Measurements from ENCODE around the gene MAGI1. TPM values are rescaled to one million over a fixed set of nuclear protein-coding genes. Genes with fewer than 3 reads are reported as not detected.

Gene MAGI1
- total RNA-seq, 4 donors from 2014 or later, result 42.4 to 71.6 (median 50.2) TPM

DNA sequence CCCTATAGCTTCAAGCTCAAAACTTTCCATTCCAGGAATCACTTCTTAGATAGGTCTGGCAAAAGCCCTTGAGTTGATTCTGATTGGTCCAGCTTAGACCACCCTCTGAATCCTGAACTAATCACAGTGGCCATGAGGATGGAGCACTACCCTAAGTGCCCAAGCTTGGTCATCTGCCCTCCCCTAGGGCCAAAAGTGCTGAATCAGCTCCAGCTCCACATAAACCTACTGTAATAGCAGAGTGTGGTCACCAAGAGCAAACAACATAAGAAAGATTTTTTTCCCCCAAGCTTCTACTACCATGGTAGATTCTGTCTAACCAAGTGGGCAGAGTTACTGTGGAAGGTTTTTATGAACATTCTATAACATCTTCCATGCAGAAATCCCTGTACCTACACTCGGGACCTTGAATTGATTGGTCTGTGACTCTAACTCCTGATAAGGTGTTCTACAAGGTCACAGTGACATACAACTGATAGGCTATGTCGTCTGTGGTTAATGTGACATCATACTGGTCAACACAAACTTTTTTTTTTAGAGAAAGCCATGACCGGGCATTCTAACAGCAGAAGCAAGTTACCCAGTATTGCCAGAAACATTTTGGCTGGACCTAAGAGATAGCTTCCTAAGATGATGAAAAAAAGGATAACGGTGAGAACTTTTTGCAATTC, 320.9 kb downstream of the MAGI1 start:
- WGBS, 2 donors, result 90 to 92% methylated on average over 4 of the region's 4 CpGs

DNA sequence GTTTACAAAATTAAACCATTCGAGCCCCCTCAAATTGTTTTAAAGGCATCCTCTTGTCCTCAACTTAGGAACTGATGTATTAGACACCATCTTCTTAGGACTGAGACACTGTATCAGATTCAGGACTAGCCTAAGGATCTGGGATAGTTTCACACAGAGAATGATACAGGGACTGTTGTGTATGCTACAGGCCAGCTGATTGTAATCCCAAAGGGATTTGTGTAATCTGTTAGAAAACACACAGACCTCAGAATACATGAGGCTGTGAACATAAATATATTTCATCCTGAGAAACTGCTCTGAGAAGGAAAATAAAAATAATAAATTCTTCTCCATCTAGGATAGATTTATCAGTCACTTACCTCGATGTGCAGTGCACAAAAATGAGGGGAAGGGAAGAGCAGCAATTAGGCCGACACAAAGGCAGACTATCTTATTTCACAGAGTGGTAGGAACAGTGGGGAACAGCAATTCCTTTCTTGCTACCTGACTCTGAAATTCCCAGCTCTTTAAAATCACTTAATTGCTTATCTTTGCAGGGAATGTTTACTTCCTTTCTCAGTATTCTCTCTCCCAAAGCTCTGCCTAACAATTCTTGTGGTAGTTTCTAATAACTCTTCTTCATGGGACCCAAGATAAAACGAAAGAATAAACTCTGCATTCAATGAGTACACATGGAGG, 322.5 kb downstream of the MAGI1 start:
- no peak overlapping the region for H3K4me3 ChIP-seq (ENCODE audit: low read depth, poor library complexity, severe bottlenecking)
- intact Hi-C loops (cut with DNase I; ENCODE audit: low total_unique reads), result no loop called here
- no peak for DNase-seq (ENCODE audit: low spot score in 2 of 2)
- 82 to 84% methylated on average over 4 of the region's 4 CpGs for WGBS, 2 donors
- TF ChIP-seq POLR2A (IDR thresholded peaks at IDR 0.05), result no peak
- TF ChIP-seq, protein P1, sequence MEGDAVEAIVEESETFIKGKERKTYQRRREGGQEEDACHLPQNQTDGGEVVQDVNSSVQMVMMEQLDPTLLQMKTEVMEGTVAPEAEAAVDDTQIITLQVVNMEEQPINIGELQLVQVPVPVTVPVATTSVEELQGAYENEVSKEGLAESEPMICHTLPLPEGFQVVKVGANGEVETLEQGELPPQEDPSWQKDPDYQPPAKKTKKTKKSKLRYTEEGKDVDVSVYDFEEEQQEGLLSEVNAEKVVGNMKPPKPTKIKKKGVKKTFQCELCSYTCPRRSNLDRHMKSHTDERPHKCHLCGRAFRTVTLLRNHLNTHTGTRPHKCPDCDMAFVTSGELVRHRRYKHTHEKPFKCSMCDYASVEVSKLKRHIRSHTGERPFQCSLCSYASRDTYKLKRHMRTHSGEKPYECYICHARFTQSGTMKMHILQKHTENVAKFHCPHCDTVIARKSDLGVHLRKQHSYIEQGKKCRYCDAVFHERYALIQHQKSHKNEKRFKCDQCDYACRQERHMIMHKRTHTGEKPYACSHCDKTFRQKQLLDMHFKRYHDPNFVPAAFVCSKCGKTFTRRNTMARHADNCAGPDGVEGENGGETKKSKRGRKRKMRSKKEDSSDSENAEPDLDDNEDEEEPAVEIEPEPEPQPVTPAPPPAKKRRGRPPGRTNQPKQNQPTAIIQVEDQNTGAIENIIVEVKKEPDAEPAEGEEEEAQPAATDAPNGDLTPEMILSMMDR (IDR thresholded peaks at IDR 0.05), result no peak

More for the DNA sequence above, 320.9 kb downstream of the MAGI1 start:
- DNase-seq (ENCODE audit: low spot score in 2 of 2), result no peak
- no peak overlapping the region for H3K4me3 ChIP-seq (ENCODE audit: low read depth, poor library complexity, severe bottlenecking)
- TF ChIP-seq, protein P1 (IDR thresholded peaks at IDR 0.05), result no peak
- no peak for TF ChIP-seq POLR2A (IDR thresholded peaks at IDR 0.05)
- intact Hi-C loops (cut with DNase I; ENCODE audit: low total_unique reads), result no loop called here

DNA sequence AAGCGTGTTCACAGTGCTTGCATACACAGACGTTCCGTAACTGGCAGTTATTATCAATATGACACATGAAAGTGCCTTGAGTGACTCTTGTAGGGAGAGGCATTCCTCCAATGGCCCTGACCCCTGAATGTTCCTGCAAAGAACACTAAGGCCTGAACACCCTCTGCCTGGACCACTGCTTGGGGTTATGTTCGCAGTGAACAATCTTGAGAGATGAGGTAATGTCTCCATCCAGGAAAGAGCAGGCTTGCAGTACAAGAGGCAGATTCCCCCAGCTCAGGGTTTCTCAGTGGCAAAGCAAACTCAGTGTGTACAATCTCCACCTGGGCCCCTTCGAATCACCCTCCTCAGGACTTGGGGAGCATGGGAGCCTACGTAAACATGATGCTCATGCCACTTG, 324.6 kb downstream of the MAGI1 start:
- no peak for DNase-seq (ENCODE audit: low spot score in 2 of 2)
- intact Hi-C loops (cut with DNase I; ENCODE audit: low total_unique reads), result no loop called here
- 78 to 87% methylated on average over 6 of the region's 6 CpGs for WGBS, 2 donors
- no peak for TF ChIP-seq POLR2A (IDR thresholded peaks at IDR 0.05)
- TF ChIP-seq, protein P1 (IDR thresholded peaks at IDR 0.05), result no peak
- H3K4me3 ChIP-seq (ENCODE audit: low read depth, poor library complexity, severe bottlenecking), result no peak overlapping the region

DNA sequence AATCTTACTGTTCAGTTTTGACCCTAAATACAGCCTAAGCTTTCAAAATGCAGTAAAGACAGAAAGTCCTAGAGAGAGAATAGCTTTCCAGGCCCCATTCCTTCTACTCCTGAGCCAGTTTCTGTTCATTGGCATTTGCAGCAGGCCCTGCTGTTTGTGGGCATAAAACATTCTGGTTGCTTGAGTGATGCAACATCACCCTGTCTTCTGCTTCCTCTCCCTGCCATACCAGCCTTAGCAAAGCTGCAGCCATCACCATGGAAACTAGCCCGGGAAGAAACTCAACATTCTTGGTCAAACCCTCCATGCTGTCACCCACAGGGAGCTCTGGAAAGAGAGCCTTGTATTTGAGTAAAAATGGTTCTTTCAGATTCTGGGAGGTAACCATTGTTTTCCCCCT, 325.7 kb downstream of the MAGI1 start:
- intact Hi-C loops (cut with DNase I; ENCODE audit: low total_unique reads), result no loop called here
- TF ChIP-seq POLR2A (IDR thresholded peaks at IDR 0.05), result no peak
- TF ChIP-seq, protein P1 (IDR thresholded peaks at IDR 0.05), result no peak
- 52 to 60% methylated on average over 1 of the region's 1 CpG for WGBS, 2 donors
- H3K4me3 ChIP-seq (ENCODE audit: low read depth, poor library complexity, severe bottlenecking), result no peak overlapping the region
- DNase-seq (ENCODE audit: low spot score in 2 of 2), result no peak

DNA sequence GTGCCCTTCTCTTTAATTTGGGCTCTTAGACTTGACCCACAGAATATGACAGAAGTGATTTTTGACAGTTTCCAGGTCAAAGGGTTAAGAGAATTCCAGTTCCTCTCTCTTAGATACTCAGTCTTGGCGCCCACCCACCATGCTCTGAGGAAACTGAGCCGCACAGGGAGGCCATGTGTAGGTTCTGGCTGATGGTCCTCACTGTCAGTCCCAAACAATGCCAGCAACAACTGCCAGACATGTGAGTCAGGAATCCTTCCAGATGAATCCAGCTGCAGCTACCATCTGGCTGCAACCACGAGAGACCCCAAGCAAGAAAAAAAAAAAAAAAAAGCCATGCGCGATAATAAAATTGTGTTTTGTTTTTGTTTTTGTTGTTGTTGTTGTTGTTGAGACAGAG, 326.6 kb downstream of the MAGI1 start:
- WGBS, 2 donors, result 67 to 78% methylated on average over 5 of the region's 5 CpGs
- H3K4me3 ChIP-seq (ENCODE audit: low read depth, poor library complexity, severe bottlenecking), result no peak overlapping the region
- no peak for TF ChIP-seq POLR2A (IDR thresholded peaks at IDR 0.05)
- TF ChIP-seq, protein P1 (IDR thresholded peaks at IDR 0.05), result no peak
- intact Hi-C loops (cut with DNase I; ENCODE audit: low total_unique reads), result no loop called here
- DNase-seq (ENCODE audit: low spot score in 2 of 2), result no peak

All from lower leg skin (tissue), 4 donors.